Measurements from ENCODE around the gene PRAMEF18. TPM values are rescaled to one million over a fixed set of nuclear protein-coding genes. Genes with fewer than 3 reads are reported as not detected.
"Not testable (repeated sequence)": the region's sequence is repeated elsewhere in the genome, so short reads cannot be mapped to it uniquely, and the experiment has no call there.

Gene PRAMEF18
- total RNA-seq = not detected

DNA sequence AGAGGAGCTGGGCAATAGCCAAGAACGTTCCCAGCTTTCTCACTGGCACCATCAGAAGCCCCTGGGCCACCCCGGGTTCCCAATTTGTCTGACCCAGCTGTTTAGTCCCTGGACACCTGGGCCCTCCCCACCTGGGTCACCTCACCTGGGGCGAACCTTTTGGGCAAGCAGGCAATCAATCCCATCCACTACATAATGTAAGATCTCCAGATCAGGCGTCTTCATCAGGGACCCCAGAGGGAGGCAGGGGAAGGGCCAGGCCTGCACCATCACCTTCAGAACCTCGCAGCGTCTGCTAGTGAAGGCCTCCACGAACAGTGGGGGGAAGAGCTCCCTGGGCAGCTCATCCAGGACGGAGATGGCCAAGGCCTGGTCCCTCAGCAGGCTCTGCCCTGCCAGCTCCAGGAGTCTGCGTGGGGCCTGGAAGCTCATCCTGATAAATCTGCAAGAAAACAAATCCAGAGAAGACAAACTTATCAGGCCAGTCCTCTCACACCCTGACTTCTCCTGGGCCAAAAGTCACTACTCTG, at the start of gene PRAMEF18:
TSS of gene PRAMEF18 (minus strand) at position 480 of the 530 bp plus-strand sequence. CDS start at position 432, 48 bp downstream.
- WGBS, 2 donors = 75 to 81% methylated on average over 6 to 9 of the region's 9 CpGs
- DNase-seq; intact Hi-C loops (cut with DNase I); H3K36me3 ChIP-seq (replicated peaks in 1 of 2; ENCODE audit: insufficient read depth in 1 of 2, low read depth in 2 of 2); H3K9me3 ChIP-seq; H3K27ac ChIP-seq; H3K4me3 ChIP-seq; H3K4me1 ChIP-seq; ATAC-seq; H3K27me3 ChIP-seq: not testable (repeated sequence)

DNA sequence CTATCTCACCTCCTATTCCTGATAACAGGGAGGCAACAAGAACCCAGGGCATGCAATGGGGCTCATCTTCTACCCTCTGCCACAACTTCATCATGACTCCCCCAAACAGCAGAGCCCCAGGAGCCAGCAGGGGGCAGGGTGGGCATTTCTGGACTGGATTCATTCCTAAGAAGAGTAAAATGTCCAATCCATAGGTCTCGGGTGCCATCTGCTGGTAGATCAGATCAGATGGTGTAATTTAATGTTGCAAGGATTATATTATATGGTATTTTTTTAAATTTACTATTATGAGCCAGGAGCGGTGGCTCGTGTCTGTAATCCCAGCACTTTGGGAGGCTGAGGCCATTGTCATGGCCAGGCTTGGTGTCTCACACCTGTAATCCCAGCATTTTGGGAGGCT, 39.2 kb upstream of the PRAMEF18 start:
- H3K27ac ChIP-seq; H3K4me1 ChIP-seq; ATAC-seq; DNase-seq; H3K9me3 ChIP-seq; H3K27me3 ChIP-seq; H3K4me3 ChIP-seq; H3K36me3 ChIP-seq (replicated peaks in 1 of 2; ENCODE audit: insufficient read depth in 1 of 2, low read depth in 2 of 2); intact Hi-C loops (cut with DNase I): not testable (repeated sequence)
- no CpG with 5 or more reads among the region's 3 CpGs for WGBS, 2 donors

DNA sequence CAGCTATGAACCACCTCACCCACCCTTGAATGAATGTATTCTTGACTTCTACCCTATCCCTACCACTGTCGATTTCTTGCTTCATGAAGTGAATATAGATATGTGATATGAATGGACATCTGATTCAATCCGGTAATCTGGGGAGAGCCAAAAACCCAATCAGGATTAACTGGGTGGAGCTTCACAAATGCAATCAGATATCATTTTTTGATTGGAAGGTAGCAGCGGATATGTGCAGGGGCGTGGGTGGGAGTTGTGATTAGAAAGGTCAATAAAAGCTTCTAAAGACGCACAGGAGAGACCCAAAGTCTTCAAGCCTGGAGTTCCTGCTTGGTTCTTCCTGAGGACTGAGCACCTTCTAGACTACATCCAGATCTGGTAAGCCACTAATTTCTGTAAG, 27.9 kb upstream of the PRAMEF18 start, which contains the start of gene PRAMEF5:
TSS of gene PRAMEF5 (plus strand) at position 301 of the 400 bp plus-strand sequence. CDS start 5,071 bp downstream, outside the sequence.
- H3K36me3 ChIP-seq (replicated peaks in 1 of 2; ENCODE audit: insufficient read depth in 1 of 2, low read depth in 2 of 2); H3K9me3 ChIP-seq; H3K4me3 ChIP-seq; H3K27ac ChIP-seq; intact Hi-C loops (cut with DNase I); ATAC-seq; H3K4me1 ChIP-seq; DNase-seq; H3K27me3 ChIP-seq: not testable (repeated sequence)
- 58 to 75% methylated on average over 2 of the region's 5 CpGs for WGBS, 2 donors

DNA sequence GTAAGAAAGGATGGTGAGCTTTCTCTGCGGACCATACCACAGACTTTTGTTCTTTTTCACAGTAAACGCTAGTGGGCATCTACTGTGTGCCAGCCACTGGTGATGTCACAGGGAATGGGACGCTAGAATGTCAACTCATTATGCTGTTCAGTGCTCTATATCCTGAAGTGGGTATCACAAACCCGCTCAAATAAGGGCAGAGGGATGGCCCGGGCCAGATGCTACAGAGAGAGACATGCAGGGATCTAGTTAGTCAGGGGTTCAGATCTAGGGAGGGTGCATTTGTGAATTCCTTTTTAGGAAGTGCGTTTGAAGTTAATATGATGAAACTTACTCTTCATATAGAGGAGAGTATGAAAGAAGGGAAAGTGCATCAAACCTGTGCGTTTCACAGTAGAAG, 21.2 kb upstream of the PRAMEF18 start:
- H3K4me3 ChIP-seq; H3K27ac ChIP-seq; DNase-seq; ATAC-seq; H3K27me3 ChIP-seq; H3K36me3 ChIP-seq (replicated peaks in 1 of 2; ENCODE audit: insufficient read depth in 1 of 2, low read depth in 2 of 2); H3K4me1 ChIP-seq; H3K9me3 ChIP-seq; intact Hi-C loops (cut with DNase I): not testable (repeated sequence)
- WGBS, 2 donors = 48 to 67% methylated on average over 6 to 7 of the region's 7 CpGs

DNA sequence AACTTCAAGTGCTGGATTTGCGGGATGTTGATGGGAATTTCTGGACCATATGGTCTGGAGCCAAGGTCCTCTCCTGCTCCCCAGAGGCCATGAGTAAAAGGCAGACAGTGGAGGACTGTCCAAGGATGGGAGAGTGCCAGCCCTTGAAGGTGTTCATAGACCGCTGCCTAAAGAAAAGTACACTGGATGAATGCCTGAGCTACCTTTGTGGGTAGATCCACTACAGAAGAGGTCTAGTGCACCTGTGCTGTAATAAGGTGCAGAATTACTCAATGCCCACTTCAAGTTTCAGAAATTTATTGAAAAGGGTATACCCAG, 20.6 kb upstream of the PRAMEF18 start:
- WGBS, 2 donors = 74 to 77% methylated on average over 2 of the region's 2 CpGs
- H3K4me1 ChIP-seq; H3K4me3 ChIP-seq; intact Hi-C loops (cut with DNase I); H3K9me3 ChIP-seq; ATAC-seq; H3K27ac ChIP-seq; H3K36me3 ChIP-seq (replicated peaks in 1 of 2; ENCODE audit: insufficient read depth in 1 of 2, low read depth in 2 of 2); H3K27me3 ChIP-seq; DNase-seq: not testable (repeated sequence)

GRCh38 chr1:13245841-13246553, 20.0 kb upstream of the PRAMEF18 start:
- H3K27ac ChIP-seq; H3K36me3 ChIP-seq (replicated peaks in 1 of 2; ENCODE audit: insufficient read depth in 1 of 2, low read depth in 2 of 2); intact Hi-C loops (cut with DNase I); H3K4me1 ChIP-seq; DNase-seq; H3K4me3 ChIP-seq; H3K9me3 ChIP-seq; ATAC-seq; H3K27me3 ChIP-seq: not testable (repeated sequence)
- WGBS, 2 donors = 60 to 74% methylated on average over 3 to 5 of the region's 5 CpGs

DNA sequence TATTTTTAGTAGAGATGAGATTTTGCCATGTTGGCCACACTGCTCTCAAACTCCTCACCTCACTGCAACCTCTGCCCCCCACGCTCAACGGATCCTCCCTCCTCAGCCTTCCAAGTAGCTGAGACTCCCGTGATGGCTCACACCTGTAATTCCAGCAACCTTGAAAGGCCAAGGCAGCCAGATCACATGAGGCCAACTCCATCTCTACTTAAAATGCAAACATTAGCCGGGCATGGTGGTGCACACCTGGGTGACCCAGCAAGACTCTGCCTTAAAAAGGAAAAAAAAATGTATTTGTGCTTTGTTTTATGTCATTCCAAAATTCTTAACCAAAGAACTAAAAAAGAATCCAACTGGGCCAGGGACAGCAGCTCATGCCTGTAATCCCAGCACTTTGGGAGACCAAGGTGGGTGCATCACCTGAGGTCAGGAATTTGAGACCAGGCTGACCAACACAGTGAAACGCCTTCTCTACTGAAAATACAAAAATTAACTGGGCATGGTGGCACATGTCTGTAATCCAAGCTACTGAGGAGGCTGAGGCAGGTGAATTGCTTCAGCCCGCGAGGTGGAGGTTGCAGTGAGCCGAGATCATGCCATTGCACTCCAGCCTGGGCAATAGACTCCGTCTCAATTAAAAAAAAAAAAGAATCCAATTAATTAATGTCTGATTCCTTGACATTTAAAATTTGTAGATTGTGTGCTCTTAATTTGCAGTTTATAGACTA, 17.7 kb upstream of the PRAMEF18 start:
- H3K4me3 ChIP-seq; H3K27me3 ChIP-seq; ATAC-seq; intact Hi-C loops (cut with DNase I); DNase-seq; H3K4me1 ChIP-seq; H3K9me3 ChIP-seq; H3K27ac ChIP-seq; H3K36me3 ChIP-seq (replicated peaks in 1 of 2; ENCODE audit: insufficient read depth in 1 of 2, low read depth in 2 of 2): not testable (repeated sequence)
- WGBS, 2 donors = 78 to 81% methylated on average over 9 of the region's 9 CpGs

DNA sequence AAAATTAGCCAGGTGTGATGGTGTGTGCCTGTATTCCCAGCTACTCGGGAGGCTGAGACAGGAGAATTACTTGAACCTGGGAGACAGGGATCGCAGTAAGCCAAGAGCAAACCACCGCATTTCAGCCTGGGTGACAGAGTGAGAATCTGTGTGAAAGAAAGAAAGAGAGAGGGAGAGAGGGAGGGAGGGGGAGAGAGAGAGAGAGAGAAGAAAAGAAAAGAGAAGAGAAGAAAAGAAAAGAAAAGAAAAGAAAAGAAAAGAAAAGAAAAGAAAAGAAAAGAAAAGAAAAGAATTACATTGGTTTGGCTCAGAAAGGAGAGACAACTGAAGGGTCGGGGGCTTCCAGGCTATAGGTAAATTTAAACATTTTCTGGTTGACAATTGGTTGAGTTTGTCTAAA, 13.7 kb upstream of the PRAMEF18 start:
- 65 to 67% methylated on average over 4 of the region's 4 CpGs for WGBS, 2 donors
- H3K27ac ChIP-seq; H3K9me3 ChIP-seq; H3K36me3 ChIP-seq (replicated peaks in 1 of 2; ENCODE audit: insufficient read depth in 1 of 2, low read depth in 2 of 2); ATAC-seq; H3K4me1 ChIP-seq; H3K4me3 ChIP-seq; DNase-seq; H3K27me3 ChIP-seq; intact Hi-C loops (cut with DNase I): not testable (repeated sequence)

GRCh38 chr1:13237572-13237971, 11.6 kb upstream of the PRAMEF18 start:
- H3K27ac ChIP-seq; H3K4me1 ChIP-seq; ATAC-seq; H3K27me3 ChIP-seq; intact Hi-C loops (cut with DNase I); H3K4me3 ChIP-seq; H3K9me3 ChIP-seq; DNase-seq; H3K36me3 ChIP-seq (replicated peaks in 1 of 2; ENCODE audit: insufficient read depth in 1 of 2, low read depth in 2 of 2): not testable (repeated sequence)
- 65 to 67% methylated on average over 3 to 4 of the region's 4 CpGs for WGBS, 2 donors

DNA sequence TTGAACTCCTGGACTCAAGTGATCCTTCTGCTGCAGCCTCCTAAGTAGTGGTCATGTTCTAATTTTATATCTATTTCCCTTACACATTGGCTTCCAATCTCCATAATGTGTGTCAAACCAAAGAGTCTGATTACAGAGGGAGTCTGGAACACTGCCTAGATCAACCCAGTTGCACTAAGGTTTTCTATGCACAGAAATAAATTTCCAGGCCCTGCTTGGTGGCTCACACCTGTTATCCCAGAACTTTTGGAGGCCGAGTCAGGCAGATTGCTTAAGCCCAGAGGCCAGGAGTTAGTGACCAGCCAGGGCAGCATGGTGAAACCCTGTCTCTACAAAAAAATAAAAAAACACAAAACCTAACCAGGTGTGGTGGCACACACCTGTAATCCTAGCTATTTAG, 8.1 kb upstream of the PRAMEF18 start:
- H3K27ac ChIP-seq; H3K9me3 ChIP-seq; H3K27me3 ChIP-seq; ATAC-seq; intact Hi-C loops (cut with DNase I); H3K36me3 ChIP-seq (replicated peaks in 1 of 2; ENCODE audit: insufficient read depth in 1 of 2, low read depth in 2 of 2); H3K4me3 ChIP-seq; H3K4me1 ChIP-seq: not testable (repeated sequence)
- DNase-seq = peak in 3 of 4 donors; percentile 27 to 34 (median 28)
- WGBS, 2 donors = 25 to 33% methylated on average over 1 of the region's 1 CpG

DNA sequence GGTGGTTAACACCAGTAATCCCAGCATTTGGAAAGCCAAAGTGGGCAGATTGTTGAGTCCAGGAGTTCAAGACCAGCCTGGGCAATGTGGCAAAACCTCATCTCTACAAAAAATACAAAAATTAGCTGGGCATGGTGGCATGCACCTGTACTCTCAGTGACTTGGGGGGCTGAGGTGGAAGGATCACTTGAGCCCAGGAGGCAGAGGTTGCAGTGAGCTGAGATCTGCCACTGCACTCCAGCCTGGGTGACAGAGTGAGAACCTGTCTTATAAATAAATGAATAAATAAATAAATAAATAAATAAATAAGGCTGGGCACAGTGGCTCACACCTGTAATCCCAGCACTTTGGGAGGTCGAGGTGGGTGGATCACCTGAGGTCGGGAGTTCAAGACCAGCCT, 6.1 kb upstream of the PRAMEF18 start:
- H3K36me3 ChIP-seq (replicated peaks in 1 of 2; ENCODE audit: insufficient read depth in 1 of 2, low read depth in 2 of 2); H3K9me3 ChIP-seq; H3K27ac ChIP-seq; H3K27me3 ChIP-seq; H3K4me3 ChIP-seq; H3K4me1 ChIP-seq; intact Hi-C loops (cut with DNase I); DNase-seq; ATAC-seq: not testable (repeated sequence)
- WGBS, 2 donors = 44 to 58% methylated on average over 2 of the region's 2 CpGs
